GM21717 (cell line): Measurements from ENCODE around the gene KRT34.

Source experiments
- ATAC-seq: cut with Tn5 transposase; IDR thresholded peaks from one replicate; pipeline ENCODE4 v1.9.1; 2021; ENCODE audit warnings: mild to moderate bottlenecking, moderate library complexity; ENCODE audit not compliant: unreplicated experiment

KRT34 gene

GRCh38 chr17:41334385-41335305 is 47.5 kb downstream of the KRT34 start:
- no peak for ATAC-seq

DNA sequence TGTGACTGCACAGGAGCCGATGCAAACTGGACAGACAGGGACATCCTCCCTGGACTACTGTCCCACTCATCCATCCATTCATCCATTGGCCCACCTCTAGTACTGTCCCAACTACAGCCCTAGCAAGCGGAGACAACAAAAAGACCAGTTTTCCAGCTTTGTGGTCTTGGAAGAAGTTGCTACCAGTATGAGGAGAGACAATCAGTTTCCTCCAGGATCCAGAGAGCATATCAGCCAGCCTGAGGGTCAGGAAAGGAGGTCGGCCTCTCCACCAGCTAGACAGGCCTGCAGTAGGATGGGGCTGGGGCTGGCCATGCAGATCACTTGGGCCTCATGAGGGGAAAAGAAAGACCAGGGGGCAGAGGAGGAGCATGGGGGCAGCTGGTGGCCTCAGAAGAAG is 48.3 kb downstream of the KRT34 start:
- ATAC-seq = no peak

- no peak for ATAC-seq
Observed at GRCh38 chr17:41333098-41333497, 49.0 kb downstream of the KRT34 start.

- ATAC-seq = no peak
Observed at GRCh38 chr17:41332239-41332638, 49.9 kb downstream of the KRT34 start.

DNA sequence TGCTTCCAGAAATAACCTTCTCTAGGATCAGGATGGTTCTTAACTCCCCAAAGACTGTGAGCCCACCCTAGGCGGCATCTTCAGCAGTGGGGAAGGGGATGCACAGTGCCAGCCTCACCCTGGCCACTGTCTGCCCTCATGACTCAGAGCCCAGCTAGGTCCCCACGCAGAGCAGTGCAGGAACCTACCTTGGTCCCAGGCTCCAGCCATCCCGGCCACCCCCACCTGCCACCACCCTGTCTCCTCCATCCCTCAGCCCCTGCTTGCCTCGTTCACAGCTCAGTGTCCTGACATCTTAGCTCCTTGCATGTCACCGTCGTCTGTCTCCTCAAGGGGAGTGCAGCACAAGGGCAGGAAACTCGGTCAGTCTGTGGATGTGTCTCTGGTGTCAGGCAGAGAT is 50.5 kb downstream of the KRT34 start:
- ATAC-seq = no peak

GRCh38 chr17:41329279-41329948 is 52.7 kb downstream of the KRT34 start:
- ATAC-seq = no peak

GRCh38 chr17:41328207-41328606 is 53.9 kb downstream of the KRT34 start:
- no peak for ATAC-seq
